Stimulated activated CD4-positive, alpha-beta T cell treated with anti-CD3 and anti-CD28 coated beads, Interleukin-2, amount 100 ng/mL, for 48 hours (primary cell): ENCODE data around the gene CRYBB3.
A peak's percentile ranks its signal among the peaks of the same experiment; 100 is the strongest.
"Not testable (repeated sequence)": the region's sequence is repeated elsewhere in the genome, so short reads cannot be mapped to it uniquely, and the experiment has no call there.

Experiments
- DNase-seq, 2 donors: peaks; one replicate each; pipeline ENCODE4 v3.0.0-alpha.2; 2020

CRYBB3 gene

DNA sequence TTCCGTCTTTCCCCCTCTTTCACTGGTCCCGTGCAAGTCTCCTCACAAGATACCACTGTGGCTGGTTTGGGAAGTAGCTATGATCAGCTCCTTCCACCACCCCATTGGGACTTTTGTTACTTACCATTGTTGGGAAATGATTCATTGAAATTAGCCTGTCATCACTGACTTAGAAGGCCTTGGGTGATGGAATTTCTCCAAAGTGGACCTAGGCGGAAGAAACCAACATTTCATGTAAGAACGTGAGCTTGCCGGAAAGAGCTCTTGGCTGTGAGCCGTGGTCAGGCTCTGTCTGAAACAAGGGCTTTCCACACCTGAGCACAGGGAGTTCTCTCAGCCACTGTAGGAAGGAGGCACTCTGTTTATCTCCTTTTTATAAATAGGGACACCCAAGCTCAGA is 23.5 kb upstream of the CRYBB3 start:
- DNase-seq, result no peak

DNA sequence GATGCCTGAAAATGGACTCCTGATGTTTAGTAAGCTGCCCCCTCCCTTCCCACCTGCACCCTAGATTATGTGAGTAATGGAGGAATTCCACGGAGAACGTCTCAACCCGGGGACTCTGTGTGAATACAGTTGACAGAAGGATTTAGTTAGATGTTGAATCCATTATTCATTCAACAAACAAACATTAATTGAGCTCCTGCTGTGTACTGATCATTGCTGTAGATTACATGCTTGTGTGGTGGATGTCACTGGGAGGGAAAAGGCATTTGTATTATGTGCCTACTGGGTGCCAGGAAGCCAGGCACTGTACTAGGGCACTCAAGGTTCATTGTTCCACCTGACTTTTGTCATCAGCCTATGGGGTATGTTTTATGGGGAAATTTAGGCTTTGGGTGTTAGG is 22.9 kb upstream of the CRYBB3 start:
- DNase-seq, result no peak

DNA sequence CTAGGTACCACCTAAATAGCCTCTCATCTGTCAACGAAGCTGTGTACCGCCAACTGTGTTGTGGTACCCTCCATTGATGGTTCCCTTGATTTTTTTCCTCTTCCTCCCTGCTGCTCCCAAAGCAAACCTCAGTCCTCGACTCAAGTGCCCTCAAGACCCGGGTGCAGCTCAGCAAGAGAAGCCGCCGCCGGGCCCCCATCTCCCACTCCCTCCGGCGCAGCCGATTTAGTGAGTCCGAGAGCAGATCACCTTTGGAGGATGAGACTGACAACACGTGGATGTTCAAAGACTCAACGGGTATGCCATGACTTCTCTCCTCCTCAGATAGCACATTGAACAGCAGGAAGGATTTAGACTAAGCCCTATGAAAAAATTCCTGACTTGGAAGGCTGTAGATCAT is 22.4 kb upstream of the CRYBB3 start:
- no peak for DNase-seq

DNA sequence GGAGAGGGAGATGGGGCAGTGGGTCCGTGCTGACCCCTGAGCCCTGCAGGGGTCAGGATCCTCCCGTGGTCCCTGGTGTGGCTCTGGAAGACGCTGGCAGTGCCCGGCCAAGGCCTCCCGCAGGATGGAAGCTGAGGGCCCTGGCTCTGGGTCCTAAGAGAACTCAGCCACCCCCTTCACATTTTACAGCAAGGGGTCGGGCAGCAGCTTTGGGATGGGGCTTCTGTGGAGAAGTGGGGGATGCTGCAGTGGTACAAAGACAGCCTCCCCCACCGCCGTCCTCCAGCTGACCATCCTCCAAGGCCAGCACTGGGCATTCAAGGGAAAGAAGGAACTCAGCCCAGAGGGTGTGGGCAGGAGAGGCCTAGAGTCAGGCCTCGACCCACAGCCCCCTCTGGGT is 21.8 kb upstream of the CRYBB3 start:
- no peak for DNase-seq

DNA sequence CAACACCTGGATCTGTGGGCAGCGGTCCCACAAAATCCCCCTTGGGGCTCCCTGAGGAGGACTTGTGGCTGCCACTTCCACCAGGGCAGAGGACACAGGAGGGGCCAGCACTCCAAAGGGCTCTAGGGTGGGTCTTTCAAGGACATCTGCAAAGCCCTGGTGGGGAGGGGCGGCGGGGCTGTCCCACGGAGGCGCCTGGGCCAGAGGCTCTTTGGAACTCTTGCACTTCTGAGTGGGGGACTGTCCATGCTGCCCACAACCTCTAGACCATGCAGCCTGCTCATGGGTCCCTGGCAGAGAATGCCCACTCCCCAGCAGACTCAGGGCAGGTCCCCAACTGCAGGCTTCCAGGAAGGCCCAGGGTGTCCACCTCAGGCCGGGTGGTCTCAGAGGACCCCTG is 21.3 kb upstream of the CRYBB3 start:
- not testable (repeated sequence) for DNase-seq

DNA sequence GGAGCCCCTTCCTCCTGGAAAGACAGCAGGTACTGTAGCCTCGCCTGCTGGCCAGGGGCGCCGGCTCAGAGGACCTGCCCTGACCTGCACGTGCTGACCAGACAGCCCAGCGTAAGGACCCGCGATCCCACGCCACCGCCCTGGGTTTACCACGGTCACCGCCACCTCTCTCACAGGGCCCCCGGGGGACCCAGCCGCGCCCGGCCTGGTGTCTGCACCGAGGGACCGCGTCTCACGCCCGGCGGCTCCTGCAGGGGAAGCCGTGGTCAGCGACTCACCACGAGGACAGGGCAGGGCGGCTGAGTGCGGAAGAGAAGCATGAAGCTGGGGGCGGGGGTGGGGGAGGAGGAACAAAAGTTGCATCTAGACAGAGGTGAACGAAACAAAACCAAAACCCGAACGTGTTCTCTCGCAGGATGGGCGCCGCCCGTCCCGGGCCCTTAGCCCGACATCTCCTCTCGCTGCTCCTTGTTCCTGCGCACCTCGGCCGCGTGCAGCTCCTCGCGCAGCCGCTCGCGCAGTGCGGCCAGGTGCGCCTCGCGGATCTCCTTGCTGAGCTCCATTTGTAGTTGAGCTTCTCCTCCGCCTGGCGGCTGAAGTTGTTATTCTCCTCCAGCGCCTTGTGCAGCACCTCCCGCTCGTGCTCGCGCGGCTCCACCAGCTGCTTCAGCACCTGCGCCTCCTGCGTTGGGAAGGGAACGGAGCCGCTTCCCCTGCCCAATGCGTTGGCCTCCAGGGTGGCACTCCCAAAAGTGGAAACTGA is 20.6 kb upstream of the CRYBB3 start:
- not testable (repeated sequence) for DNase-seq

DNA sequence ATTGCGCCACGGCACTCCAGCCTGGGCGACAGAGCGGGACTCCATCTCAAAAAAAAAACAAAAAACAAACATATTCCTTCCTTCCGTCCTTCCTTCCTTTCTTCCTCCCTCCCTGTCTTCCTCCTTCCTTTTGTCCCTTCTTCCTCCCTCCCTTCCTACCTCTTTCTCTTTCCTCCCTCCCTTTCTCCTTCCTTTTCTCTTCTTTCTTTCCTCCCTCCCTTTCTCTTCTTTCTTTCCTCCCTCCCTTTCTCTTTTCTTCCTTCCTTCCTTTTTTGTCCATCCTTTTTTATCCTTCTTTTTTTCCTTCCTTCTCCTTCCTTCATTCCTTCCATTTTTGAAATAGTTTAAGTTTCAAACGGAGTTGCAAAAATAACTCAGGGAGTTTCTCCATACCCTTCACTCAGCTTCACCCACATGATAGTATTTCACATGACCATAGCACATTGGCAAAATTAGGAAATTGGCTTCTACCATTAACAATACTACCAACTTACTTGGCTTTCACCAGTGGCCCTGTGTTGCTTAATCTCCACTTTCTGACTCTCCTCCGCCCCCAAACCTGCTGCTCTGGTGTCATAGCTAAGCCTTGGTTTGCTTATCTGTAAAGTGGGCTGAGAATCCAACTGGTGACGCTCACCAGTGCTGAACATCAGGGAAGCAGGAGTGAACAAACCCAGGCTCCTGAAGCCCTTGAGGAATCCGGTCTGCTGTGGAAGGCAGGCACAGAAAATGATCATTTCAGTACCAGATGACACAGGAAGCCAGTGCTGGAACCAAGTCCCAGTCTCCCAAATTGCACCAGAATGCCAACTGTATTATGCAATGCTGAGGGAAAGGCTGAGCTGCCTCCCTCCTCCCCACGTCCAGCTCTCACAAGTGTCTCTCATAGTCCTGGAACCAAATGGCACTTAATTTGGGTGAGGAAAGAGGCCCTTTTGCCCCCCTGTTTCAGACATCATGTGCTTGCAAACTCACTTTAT is 17.2 kb upstream of the CRYBB3 start:
- DNase-seq, result no peak

DNA sequence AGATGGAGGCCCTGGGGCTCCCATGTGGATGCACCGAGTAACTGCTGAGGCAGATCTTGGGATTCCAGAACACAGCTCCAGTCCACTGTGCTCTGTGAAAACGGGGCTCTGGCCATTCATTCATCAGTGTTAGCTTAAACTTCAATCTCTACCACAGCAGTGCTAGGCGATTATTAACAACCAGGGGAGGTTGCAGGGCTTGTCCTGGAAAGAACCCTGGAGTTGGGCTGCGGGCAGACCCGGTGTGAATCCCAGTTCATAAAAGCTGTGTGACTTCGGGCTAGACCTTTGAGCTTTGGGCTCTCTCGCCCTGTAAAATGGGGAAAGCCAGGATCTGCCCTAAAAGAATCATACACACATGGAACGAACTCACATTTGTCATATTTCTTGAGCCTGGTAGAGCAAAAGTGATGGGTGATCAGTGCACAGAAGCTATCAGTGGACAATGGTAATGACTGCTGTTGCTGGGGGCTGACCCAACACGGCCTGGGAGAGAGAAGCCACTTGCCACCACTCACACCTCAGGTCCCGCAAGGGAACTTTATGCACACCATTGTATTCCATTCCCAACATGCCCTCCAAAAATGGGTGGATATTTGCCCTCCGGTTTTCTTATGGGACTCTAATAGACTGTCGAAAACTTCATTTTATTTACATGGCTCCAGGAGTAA is 15.6 kb upstream of the CRYBB3 start:
- no peak for DNase-seq

DNA sequence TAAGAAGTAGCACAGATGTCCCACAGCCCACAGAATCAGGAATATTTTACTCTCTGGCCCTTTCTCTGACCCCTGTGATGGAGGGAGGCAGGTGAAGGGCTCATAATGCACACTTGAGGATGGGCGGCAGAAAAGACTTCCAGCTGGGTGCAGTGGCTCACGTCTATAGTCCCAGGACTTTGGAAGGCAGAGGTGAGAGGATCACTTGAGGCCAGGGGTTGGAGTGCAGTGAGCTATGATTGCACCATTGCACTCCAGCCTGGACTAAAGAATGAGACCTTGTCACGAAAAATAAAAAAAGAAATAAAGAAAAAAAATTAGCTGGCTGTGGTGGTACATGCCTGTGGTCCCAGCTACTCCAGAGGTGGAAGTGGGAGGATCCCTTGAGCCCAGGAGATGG is 13.5 kb upstream of the CRYBB3 start:
- no peak for DNase-seq

DNA sequence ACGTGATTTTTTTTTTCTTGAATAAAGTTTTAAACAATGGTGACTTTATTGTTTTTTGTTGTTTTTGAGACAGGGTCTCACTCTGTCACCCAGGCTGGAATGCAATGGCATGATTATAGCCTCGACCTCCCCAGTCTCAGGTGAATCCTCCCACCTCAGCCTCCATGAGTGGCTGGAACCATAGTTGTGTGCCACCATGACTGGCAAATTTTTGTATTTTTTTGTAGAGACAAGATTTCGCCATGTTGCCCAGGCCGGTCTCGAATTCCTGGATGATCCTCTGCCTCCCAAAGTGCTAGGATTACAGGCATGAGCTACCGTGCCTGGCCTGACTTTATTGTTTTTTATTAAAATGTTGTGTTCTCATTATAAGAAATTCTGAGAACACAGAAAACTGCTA is 12.2 kb upstream of the CRYBB3 start:
- DNase-seq, result no peak

DNA sequence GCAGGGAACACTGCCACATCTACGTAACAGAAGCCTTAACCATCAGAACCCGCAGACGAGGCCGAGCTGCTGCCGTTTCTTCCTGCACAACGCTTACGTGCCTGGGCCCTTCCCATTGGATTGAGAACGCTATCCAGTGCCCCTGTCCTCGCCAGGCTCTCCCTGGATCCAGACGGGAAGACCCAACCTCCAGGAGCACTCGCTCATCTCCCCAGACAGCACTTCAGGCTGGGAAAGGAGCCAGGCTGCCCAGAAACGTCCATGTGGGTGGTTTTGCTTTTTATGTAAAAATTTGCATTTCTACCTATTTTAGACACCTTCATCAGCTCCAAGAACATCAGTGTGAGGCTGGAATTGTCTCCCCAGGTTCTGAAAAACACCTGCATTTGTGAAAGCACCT is 7.3 kb upstream of the CRYBB3 start:
- no peak for DNase-seq

DNA sequence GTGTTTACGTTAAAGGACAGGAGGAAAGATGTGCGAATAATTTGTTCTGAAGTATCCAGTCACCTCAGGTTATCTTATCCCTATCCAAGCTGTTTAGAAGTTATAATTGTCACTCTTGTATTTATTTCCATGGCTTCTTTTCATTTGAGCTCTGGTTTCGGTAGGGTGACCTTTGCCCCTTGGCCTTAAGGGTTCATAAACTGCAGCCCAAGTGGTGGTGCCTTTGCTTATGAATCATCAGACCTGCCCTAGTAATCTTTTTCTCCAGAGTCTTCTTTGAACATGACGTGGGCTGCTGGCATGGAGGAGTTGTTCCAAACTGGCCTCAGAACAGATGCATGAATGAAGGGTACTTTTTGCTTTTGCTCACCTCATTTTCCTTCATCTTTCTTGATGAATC is 6.5 kb upstream of the CRYBB3 start:
- DNase-seq, result no peak

DNA sequence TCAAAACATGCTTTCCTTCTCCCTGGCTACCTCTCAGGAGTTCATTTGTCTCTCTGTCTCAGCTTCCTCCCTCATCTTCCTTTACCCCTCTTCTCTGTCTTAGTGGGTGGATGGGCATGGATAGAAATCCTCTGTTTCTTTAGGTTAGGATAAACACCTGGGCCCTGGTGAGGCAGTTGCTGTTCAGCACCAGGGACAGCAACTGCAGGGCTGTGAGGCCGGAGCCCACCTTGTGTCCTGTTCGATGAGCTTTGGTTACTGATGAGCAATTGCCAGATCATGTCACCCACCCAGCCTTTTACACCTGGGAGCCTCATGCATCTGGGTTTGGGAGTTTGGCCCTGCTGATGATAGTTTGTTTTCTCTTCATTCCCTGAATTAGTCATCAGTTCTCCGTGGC is 6.1 kb upstream of the CRYBB3 start:
- DNase-seq, result no peak

DNA sequence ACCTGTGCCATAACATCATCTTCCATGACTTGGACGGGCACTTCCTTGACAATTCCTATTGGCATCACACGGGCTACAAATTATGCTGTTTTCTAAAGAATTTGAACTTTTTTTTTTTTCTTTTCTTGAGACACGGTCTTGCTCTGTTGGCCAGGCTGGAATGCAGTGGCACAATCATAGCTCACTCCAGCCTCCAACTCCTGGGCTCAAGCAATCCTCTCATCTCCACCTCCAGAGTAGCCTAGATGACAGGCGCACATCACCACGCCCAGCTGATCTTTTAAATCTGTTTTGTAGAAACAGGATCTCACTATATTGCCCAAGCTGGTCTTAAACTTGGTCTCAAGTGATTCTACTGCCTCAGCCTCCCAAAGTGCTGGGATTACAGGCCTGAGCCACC is 3.3 kb upstream of the CRYBB3 start:
- DNase-seq, result no peak

DNA sequence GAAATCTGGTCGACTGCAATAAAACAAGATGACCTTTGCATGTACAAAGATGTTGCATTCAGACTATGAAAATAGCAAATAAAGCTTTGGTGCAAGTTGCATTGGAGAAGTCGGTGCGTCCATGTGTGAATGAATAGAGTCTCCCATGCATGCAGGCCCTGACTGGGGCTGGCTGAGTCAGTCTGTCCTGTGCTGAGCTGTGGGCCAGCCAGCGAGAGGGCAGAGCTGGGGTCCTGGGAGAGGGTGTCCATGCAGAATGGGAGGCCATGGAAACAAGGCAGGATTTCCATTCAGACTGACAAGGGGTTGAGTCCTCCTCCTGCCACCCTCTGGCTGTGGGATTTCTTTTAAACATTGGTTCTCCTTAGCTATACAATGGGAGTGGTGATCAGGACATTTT is 2.3 kb upstream of the CRYBB3 start:
- no peak for DNase-seq

DNA sequence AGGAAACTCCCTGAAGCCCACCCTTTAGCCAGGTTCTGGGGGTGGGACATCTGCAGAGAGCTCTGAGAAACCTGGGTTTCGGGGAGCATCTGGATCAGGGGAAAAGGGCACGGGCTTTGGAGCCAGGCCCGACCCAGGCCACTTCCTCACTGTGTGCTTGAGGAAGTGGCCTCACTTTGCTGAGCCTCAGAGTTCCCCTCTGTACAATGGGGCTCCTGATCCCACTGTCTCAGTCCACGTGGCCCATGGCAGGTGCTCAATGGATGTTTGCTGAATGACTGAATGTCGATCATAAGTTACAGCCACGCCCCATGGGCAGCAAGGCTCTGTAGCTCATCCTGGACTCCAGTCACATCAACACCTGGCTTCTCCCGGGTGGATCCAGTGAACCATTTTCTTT is 1.3 kb downstream of the CRYBB3 start:
- no peak for DNase-seq

DNA sequence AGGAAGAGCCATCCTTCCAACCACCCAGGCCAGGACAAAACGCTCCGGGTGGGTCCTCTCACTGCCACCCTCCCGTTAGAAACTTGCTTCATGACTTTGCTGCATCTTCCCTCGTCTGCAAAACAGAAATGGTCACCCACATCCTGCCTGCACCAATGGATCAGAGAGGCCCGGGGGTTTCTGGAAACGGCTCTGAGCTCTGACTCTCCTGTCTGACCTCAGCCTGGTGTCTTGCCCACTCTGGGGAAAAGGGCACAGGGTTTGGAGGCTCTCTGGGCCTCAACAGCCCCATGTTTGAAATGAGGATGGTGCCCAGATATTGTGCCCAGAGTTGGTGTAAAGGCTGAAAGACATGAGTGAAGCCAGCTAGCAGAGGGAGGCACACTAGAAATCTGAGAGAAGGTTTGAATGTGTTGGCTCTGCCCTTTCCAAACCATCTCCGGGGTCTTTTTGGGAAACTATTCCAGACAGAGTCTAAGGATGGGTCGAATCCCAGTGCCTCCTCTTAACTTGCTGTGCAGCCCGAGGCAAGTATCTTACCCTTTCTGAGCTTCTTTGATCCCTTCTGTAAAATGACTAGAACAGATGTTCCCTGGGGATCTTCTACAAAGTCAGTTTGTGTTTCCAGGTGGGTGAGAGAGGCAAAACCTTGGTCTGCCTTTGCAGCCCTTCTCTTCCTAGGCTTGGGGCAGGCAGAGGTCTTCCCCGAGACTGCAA is 2.1 kb downstream of the CRYBB3 start:
- no peak for DNase-seq

DNA sequence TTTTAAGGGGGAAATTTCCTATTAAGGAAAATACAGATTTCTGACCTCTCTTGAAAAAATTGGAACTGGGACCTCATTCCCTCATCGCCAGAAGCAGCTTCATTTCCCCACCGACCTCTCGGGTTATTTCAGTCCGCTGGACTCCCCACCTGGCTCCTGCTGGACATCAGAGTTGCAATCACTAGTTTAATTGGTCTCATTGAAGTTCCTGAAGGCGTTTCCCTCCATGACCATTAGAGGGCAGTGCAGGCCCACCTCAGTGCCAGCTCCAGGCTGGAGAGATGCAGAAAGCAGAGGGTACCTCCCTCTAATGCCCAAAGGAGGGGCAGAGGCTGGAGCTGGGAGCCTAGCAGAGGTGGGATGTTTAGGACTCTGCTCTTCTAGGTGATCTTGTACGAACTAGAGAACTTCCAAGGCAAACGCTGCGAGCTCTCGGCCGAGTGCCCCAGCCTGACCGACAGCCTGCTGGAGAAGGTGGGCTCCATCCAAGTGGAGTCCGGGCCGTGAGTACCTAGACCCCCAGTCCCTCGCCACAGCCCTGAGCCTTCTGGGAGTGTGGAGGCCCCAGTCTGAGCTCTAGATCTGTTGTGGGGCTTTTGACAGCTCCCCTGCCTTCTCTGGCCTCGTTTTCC is 2.7 kb downstream of the CRYBB3 start:
- DNase-seq, result peak; percentile 47 to 54

DNA sequence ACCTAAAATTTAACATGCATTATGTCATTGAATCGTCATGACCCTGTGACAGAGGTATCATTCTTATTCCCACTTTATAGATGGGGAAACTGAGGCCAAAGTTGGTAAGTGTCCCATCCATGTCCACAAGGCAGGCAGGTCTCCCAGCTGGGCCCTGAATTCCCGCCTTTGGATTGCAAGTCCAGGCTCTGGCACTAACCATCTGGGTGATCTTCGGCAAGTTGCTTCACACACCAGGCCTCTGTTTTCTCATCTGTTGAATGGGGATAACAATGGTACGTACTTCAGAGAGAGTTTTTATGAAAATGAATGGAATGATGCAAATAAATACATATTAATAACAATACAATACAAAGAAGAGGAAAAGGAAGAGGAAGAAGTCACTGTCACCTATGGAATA is 3.4 kb downstream of the CRYBB3 start:
- no peak for DNase-seq

DNA sequence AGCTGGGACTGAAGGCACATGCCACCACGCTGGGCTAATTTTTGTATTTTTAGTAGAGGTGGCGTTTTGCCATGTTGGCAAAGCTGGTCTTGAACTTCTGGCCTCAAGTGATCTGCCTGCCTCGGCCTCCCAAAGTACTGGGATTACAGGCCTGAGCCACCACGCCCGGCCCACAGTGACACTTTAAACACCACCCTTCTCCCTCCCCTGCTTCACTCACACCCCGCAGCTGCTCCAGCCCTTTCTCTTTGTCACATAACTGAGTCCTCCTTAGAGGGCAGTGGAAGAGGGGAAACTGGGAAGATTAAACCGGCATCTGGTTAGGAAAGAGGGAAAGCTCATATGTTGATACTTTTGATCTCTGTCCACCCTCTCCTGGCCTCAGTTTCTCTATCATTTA is 4.9 kb downstream of the CRYBB3 start:
- DNase-seq, result not testable (repeated sequence)

DNA sequence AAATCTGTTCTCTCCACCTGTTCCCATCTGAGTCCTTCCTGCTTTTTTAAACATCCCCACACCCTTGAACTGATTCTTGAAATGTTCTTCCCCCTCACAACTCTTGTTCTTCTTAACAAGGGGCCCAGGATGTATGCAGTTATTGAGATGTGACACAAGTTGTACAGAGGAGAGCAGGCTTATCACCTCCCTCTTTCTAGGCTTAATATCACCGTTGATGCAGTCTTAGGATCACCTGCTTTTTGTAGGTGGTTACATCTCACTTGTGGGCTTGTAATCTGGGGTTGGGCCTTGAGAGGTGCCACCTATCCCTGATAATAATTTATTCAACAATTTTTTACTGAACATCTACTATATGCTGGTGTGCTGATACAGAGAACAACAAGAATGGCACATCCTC is 6.2 kb downstream of the CRYBB3 start:
- no peak for DNase-seq

DNA sequence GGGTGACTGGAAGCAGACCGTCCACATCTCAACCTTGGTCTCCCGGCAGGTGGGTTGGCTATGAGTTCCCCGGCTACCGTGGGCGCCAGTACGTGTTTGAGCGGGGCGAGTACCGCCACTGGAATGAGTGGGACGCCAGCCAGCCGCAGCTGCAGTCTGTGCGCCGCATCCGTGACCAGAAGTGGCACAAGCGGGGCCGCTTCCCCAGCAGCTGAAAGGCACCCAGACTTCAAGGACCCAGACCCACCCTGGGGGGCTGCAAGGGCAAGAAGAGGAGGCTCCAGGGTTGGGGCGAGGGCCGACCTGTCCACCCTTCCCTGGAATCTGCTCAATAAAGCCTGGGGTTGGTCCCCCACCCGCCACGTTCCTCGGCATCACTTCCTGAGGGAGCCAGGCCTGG is 7.3 kb downstream of the CRYBB3 start:
- no peak for DNase-seq
